ENCODE results near the gene KIFC3. TPM values are rescaled to one million over a fixed set of nuclear protein-coding genes. Genes with fewer than 3 reads are reported as not detected.

The KIFC3 gene
- total RNA-seq, 1 donor from 2014 or later: 36.8 TPM

DNA sequence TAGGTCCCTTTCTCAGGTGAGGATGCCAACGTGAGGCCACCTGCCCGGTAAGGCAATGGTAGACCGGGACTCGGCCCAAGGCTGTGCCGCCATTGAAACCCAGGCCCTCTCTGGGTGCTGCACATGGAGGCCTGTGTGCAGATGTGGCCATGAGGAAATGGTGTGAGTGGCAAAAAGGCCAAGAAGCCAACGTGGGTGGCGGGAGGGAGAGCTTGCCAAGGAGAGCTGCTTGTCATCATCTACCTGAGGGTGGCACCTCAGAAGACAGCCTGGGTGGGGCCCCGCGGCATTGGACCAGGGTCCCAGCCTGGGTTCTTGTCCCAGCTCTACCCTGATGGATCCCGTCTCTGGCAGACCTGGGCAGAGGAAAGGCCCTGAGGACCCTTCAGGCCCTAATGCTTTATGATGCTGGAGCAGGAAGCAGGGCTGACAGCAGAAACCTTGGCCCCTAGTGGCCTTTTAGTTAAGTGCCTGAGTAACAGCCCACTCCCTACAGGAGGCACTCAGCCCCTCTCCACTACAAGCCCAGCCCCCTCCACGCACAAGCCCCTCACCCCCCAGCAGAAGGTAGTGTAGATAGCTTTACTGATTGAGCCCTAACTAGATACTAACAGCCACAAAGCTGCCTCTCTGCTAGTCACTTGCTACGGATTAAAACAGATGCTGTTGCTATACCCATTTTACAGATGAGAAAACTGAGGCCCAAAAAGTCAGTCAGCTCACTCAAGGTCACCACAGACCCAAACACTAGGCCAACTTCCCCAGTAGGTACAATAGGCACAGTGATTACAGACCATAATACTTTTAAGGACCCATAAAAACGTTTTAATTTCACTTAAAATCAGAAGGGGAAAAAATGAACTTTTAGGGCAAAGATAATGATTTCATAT, 26.2 kb upstream of the KIFC3 start:
- TF ChIP-seq POLR2A (IDR thresholded peaks at IDR 0.05): no peak
- TF ChIP-seq, protein P1, sequence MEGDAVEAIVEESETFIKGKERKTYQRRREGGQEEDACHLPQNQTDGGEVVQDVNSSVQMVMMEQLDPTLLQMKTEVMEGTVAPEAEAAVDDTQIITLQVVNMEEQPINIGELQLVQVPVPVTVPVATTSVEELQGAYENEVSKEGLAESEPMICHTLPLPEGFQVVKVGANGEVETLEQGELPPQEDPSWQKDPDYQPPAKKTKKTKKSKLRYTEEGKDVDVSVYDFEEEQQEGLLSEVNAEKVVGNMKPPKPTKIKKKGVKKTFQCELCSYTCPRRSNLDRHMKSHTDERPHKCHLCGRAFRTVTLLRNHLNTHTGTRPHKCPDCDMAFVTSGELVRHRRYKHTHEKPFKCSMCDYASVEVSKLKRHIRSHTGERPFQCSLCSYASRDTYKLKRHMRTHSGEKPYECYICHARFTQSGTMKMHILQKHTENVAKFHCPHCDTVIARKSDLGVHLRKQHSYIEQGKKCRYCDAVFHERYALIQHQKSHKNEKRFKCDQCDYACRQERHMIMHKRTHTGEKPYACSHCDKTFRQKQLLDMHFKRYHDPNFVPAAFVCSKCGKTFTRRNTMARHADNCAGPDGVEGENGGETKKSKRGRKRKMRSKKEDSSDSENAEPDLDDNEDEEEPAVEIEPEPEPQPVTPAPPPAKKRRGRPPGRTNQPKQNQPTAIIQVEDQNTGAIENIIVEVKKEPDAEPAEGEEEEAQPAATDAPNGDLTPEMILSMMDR (IDR thresholded peaks at IDR 0.05): no peak
- TF ChIP-seq POLR2AphosphoS5 (IDR thresholded peaks at IDR 0.05; ENCODE audit: insufficient read depth in 1 of 2, low read depth in 1 of 2): no peak
- Histone ChIP-seq H3K27me3 (no peaks in the 10 kb centered on the region), H3K9me3 (no peaks in the 10 kb centered on the region), H3K27ac (no peak overlapping the region), H3K4me3 (no peak overlapping the region), H3K4me1 (no peaks in the 10 kb centered on the region), H3K36me3 (no peaks in the 10 kb centered on the region)
- DNase-seq (ENCODE audit: extremely low spot score in 2 of 2): no peak
- intact Hi-C loops (cut with DNase I): no loop called here

DNA sequence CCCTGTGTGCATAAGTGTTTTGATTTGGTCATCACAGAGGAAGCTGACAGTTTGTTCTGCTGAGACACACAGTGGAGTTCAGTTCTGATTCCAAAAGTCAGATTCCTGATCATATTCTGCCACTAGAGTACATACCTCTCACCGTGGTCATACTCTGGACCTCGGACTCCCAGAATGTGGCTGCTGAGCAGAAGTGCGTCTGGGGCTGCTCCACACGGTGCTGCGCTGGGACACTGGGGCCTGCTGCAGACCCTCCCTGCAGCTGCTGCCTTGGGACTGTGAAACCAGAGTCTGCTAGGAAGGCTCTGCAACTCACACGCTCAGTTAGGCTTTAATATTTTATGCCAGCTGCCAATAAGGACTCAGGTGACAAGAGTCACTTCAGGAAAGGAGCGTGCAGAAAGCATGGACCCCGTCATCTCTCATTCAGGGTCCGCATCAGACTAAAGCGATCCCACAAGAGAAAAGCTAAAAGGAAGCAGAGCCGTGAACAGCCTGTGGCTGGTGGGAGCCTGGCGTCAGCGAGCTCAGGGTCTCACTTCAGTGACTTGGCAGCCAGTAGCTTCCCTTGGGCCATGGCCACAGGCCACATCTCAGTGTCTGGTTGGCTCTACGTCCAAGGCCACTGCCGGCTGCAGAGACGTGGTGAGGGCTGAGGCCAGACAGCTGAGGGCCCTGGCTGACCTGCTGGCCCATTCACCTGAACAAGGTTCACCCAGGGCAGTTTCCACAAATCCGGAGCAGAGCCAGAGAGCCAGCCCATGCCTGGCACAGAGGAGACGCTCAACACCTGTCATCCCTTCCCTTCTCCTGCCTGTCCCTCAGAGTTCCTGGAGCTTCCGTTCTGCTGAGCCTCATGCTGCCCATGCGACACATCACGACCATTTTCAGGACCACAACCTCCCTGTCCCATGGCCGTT, 24.7 kb upstream of the KIFC3 start:
- no peaks in the 10 kb centered on the region for H3K4me1 ChIP-seq
- no peak overlapping the region for H3K27ac ChIP-seq
- H3K36me3 ChIP-seq: no peaks in the 10 kb centered on the region
- no peaks in the 10 kb centered on the region for H3K9me3 ChIP-seq
- no peak for DNase-seq (ENCODE audit: extremely low spot score in 2 of 2)
- no peak overlapping the region for H3K4me3 ChIP-seq
- intact Hi-C loops (cut with DNase I): no loop called here
- no peak for TF ChIP-seq POLR2A (IDR thresholded peaks at IDR 0.05)
- no peak for TF ChIP-seq POLR2AphosphoS5 (IDR thresholded peaks at IDR 0.05; ENCODE audit: insufficient read depth in 1 of 2, low read depth in 1 of 2)
- no peaks in the 10 kb centered on the region for H3K27me3 ChIP-seq

DNA sequence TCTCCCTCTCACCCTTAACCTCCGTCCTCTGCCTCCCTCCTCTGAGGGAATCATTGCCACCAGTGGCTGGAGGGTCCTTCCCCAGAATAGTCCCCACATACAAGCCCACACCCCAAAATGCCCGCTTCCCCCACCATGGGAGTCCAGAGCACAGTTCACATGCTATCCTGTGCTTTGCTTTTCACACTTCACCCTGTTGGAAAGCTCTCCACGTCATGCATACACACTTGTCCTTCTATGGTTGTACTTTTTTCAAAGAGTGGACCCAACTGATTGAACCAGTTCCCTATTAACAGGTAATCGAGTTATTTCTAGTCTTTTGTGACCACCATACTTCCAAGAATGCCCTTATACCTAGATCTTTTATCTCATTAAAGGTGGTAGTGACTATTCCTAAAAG, 23.8 kb upstream of the KIFC3 start:
- H3K27me3 ChIP-seq: no peaks in the 10 kb centered on the region
- H3K36me3 ChIP-seq: no peaks in the 10 kb centered on the region
- no peak for TF ChIP-seq POLR2AphosphoS5 (IDR thresholded peaks at IDR 0.05; ENCODE audit: insufficient read depth in 1 of 2, low read depth in 1 of 2)
- no peak for TF ChIP-seq POLR2A (IDR thresholded peaks at IDR 0.05)
- TF ChIP-seq, protein P1 (IDR thresholded peaks at IDR 0.05): no peak
- DNase-seq (ENCODE audit: extremely low spot score in 2 of 2): no peak
- no peak overlapping the region for H3K4me3 ChIP-seq
- intact Hi-C loops (cut with DNase I): no loop called here
- H3K27ac ChIP-seq: no peak overlapping the region
- no peaks in the 10 kb centered on the region for H3K4me1 ChIP-seq
- no peaks in the 10 kb centered on the region for H3K9me3 ChIP-seq

DNA sequence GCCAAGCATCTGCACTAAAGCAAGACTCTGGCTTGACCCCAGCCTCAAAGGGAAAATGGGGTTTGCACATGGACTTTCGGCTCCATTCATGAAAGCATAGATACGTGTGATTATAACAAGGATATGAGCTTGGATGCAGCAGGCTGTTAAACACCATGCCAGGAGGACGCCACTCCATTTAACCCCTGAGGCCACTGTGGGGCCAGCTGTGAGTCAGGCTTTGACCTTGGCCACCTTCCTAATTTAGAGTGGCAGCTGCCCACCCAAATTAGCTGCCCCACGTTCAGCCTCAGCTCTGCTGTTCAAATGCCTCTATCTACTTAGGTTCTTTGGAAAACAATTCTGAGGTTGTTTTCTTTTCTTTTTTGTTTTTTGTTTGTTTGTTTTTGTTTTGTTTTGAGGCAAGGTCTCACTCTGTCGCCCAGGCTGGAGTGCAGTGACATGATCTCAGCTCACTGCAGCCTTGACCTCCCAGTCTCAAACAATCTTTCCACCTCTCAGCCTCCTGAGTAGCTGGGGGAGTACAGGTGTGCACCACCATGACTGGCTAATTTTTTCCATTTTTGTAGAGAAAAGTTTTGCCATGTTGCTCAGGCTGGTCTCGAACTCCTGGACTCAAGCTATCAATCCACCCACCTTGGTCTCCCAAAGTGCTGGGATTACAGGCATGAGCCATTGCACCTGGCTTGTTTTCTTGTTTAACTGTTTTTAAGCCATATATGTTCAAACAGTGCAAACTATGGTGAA, 23.2 kb upstream of the KIFC3 start:
- Histone ChIP-seq H3K4me1 (no peaks in the 10 kb centered on the region), H3K36me3 (no peaks in the 10 kb centered on the region), H3K27ac (no peak overlapping the region), H3K27me3 (no peaks in the 10 kb centered on the region), H3K9me3 (no peaks in the 10 kb centered on the region), H3K4me3 (no peak overlapping the region)
- TF ChIP-seq POLR2AphosphoS5 (IDR thresholded peaks at IDR 0.05; ENCODE audit: insufficient read depth in 1 of 2, low read depth in 1 of 2): no peak
- TF ChIP-seq, protein P1 (IDR thresholded peaks at IDR 0.05): no peak
- no peak for TF ChIP-seq POLR2A (IDR thresholded peaks at IDR 0.05)
- no peak for DNase-seq (ENCODE audit: extremely low spot score in 2 of 2)
- intact Hi-C loops (cut with DNase I): no loop called here

DNA sequence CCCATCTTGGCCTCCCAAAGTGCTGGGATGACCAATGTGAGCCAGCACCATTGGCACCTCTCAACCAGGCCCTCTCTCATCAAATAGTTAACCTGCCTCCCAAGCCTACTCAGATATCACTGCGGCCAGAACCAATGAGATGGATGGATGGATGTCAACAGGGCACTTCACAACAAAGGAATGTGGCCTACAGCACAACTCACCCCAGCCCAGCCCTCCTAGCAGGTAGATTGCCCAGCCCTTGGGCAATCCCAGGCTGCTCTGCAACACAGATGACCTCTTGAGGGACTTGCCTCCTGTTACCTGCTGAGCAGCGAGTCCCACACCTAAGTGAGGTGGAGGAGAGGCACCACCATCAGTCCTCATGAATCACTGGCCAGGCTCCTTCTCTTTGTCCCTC, 22.6 kb upstream of the KIFC3 start:
- no peaks in the 10 kb centered on the region for H3K36me3 ChIP-seq
- H3K27me3 ChIP-seq: no peaks in the 10 kb centered on the region
- H3K9me3 ChIP-seq: no peaks in the 10 kb centered on the region
- no peak overlapping the region for H3K4me3 ChIP-seq
- intact Hi-C loops (cut with DNase I): no loop called here
- no peak overlapping the region for H3K27ac ChIP-seq
- no peak for TF ChIP-seq POLR2A (IDR thresholded peaks at IDR 0.05)
- TF ChIP-seq POLR2AphosphoS5 (IDR thresholded peaks at IDR 0.05; ENCODE audit: insufficient read depth in 1 of 2, low read depth in 1 of 2): no peak
- TF ChIP-seq, protein P1 (IDR thresholded peaks at IDR 0.05): no peak
- H3K4me1 ChIP-seq: no peaks in the 10 kb centered on the region
- no peak for DNase-seq (ENCODE audit: extremely low spot score in 2 of 2)

All from vagina (tissue), 2 donors.